NT2/D1 (cell line): ENCODE data around the gene HIPK2.

ENCODE experiments used
- SUZ12 ChIP-seq: IDR thresholded peaks from 2 replicates; pipeline ENCODE4 v1.6.1; 2011; ENCODE audit not compliant: insufficient read length, insufficient read depth; ENCODE audit errors: extremely low read depth
- YY1 ChIP-seq: IDR thresholded peaks from 2 replicates; pipeline ENCODE4 v1.6.1; 2011; ENCODE audit not compliant: insufficient read length, insufficient read depth
- ZNF274 ChIP-seq: IDR thresholded peaks from 2 replicates; pipeline ENCODE4 v1.6.1; 2011; ENCODE audit warnings: mild to moderate bottlenecking, low read depth, low read length

DNA sequence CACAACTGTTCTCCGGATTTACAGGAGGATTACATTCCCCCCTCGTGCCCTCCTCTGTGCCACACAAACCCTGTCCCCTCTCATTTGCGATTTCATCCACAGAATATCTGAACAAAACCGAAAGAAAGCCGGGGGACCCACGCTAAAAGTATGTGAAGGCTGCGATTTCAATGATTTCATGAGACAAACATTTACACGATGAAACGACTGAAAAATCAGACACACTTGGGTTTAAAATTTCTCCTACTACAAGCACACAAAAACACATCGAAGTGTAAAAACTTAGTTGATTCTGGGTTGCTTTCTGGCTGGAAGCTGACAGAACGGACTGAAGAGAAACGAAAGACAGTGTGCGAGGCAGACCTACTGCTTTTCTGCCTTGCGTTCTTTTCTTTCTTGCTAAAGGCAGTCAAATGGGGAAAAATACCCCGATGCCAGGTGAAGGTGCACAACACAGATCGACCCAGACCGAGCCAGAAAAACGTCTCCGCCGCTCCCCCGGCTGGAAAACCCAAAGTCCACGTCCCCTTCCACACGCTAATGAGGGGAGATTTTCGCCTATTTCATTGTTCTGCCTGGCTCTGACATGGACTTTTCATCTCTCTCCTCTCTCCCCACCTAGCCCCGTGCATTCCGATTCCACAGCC is 1.2 kb downstream of the HIPK2 start:
- TF ChIP-seq YY1: no peak
- TF ChIP-seq ZNF274: no peak
- no peak for TF ChIP-seq SUZ12
